ENCODE results near the gene GRAMD1A.
A peak's percentile ranks its signal among the peaks of the same experiment; 100 is the strongest.

DNA sequence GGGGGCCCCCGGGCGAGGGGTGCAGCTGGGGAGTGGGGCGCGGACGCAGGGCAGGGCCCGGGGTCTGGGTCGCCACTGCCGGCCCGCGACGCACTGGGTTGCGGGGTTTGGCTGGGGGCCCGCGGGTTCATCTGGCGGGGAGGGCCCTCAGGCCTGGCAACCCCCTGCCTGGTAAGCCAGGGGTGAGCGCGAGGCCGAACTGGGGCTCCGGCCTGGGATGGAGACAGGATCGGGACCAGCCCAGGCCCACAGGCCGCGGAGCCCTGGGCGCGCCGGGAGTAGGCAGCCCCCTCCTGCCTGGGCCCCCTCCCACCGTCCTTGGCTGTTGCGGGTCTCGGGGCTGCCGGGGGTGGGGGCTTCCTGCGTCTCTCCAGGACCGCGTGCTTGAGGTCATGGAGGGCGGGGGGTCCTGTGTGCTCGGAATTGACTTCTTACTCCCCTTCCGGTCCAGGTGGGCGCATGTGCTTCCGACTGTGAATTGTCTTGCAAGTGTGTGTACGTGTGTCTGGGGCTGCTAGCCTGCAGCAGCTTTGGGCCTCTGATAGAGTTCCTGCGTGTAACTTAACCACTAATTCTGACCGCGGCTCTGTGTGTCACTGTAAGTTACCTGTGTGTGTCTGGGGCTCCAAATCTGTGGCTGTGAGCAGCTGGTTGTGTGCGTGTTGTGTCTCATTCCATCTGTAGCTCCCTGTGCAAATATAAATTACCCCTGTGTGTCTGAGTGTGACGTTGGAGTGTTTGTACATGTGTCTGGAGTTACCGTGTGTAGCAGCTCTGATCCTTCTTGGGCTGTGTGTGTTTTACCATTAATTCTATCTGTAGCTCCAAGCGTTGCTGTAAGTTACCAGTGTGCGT is 751 bp downstream of the GRAMD1A start:
- TF ChIP-seq POLR2A (IDR thresholded peaks at IDR 0.05): no peak
- TF ChIP-seq POLR2AphosphoS5 (IDR thresholded peaks at IDR 0.05; ENCODE audit: insufficient read depth in 1 of 2, low read depth in 1 of 2): peak in 1 of 2 donors; percentile 42

Measured in vagina (tissue), 2 donors.